NCI-H1436 (cell line): Measurements from ENCODE around the gene HECW1.

Experiments used
- DNase-seq: peaks from one replicate; lab custom pipeline; 2025; lab: John Stamatoyannopoulos, UW

Gene HECW1

DNA sequence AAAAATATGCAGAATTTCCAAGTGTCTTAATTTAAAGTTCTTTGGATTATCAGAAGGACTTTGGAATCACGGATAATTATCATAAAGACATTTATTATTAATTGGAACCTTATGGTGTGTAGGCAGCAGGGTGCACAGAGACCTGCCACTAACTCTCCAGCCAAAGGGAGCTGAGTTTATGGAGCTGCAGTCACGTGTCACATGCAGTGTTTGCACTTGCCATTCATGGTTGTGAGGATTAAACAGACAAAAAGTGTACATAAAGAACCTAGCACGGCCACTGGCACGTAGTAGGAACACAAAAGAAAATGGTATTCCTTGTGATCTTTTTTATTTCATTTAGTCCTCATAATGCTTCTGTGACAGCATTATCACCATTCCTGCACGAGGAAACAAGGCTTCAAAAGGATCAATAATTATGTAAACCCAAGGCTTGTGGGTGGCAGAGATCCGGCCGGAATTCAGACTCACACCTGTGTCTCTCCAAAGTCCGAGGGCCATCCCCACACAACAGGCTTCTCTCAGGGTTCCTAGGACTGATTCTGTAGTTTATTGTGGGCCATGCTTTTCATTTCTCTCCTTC, 326.5 kb downstream of the HECW1 start:
- no peak for DNase-seq

DNA sequence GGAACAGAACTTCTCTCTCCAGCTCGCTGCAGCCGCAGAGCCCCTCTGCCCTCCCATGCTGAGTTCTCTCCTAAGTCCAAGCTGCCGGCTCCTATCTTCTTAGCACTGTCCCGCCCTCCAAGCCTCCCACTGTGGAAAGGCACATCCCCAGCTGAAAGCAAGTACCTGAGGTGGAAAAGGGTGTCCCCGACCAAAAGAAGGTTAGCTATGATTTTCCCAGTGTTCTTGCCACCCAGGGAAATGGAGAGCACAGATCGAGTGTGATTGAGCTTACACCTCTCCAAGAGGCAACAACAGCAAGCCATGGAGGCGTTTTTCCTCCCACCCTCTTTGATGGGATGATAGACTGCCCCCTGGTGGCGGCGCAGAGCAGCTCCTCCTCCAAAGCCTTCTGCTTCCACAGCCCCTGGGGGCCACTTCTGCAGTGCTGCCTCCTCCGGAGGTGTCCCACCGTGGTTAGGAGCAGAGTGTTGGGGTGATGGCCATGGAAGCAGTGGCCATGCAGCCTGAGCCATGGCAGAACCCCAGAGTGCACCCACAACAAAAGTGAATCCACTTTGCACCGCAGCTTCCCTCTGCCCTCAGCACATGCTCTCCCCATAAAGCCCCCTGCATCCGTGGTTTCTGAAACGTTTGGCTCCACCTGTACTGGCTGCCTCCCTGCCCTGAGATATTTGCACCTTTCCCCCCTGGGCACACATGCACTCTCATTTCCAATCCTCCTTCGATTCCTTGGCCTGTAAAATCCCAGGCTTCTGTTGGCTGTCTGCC, 327.4 kb downstream of the HECW1 start:
- DNase-seq, result no peak

DNA sequence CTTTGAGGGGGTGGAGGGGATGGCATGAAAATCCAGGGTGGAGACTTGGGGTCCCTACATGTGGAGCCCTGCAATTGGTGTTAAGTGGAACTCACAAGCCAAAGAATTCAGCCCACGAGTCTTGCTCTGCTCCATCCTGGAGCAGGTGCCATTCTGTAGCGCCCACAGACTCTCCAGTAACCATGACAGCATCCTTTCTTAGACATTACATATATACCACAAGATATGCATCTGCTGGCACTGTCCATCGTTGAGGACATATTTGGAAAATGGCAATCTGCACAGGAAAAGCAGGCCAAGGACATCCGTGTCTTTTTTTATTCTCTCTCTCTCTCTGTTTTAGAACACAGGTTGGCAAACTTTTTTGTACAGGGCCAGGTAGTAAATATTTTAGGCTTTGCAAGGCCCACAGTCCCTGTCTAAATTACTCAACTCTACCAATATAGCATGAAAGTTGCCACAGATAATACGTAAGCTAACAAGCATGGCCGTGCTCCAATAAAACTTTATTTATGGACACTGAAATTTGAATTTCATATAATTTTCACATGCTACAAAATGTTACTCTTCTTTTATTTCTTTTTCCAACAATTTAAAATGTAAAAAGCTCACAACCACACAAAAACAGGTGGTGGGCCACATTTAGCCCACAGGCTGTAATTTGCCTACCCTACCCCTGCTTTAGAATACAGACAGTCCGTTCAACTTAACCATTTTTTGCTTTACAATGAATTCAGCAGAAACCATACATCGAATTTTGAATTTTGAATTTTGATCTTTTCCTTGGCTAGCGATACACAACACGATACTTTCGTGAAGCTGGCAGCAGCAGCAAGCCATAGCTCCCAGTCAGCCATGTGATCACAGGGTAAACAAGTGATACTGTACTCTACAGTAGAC, 329.0 kb downstream of the HECW1 start:
- DNase-seq, result no peak

DNA sequence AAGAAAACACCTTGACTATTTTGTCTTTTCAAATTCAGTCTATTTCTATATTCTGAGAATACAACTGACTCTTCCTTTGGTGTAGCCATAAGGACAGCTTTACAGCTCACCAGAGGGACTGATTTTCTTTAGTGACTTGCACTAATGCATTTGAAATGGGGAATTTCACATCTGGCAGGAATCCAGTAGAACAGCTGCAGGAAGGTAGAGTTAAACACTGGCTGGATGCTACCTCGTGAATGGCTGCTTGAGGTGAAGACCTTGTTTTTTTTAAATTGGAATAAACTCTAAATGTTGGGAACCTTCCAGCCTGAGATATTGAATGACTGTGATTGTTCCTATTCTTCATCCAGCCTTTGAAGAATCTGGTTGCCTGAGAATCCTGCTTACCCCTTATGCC, 330.9 kb downstream of the HECW1 start:
- DNase-seq, result no peak

DNA sequence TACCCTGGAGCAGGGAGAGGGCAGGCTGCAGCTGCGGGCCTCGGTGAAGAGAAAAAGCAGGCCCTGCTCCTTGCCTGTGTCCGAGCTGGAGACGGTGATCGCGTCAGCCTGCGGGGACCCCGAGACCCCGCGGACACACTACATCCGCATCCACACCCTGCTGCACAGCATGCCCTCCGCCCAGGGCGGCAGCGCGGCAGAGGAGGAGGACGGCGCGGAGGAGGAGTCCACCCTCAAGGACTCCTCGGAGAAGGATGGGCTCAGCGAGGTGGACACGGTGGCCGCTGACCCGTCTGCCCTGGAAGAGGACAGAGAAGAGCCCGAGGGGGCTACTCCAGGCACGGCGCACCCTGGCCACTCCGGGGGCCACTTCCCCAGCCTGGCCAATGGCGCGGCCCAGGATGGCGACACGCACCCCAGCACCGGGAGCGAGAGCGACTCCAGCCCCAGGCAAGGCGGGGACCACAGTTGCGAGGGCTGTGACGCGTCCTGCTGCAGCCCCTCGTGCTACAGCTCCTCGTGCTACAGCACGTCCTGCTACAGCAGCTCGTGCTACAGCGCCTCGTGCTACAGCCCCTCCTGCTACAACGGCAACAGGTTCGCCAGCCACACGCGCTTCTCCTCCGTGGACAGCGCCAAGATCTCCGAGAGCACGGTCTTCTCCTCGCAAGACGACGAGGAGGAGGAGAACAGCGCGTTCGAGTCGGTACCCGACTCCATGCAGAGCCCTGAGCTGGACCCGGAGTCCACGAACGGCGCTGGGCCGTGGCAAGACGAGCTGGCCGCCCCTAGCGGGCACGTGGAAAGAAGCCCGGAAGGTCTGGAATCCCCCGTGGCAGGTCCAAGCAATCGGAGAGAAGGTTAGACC, 332.5 kb downstream of the HECW1 start:
- DNase-seq, result no peak

DNA sequence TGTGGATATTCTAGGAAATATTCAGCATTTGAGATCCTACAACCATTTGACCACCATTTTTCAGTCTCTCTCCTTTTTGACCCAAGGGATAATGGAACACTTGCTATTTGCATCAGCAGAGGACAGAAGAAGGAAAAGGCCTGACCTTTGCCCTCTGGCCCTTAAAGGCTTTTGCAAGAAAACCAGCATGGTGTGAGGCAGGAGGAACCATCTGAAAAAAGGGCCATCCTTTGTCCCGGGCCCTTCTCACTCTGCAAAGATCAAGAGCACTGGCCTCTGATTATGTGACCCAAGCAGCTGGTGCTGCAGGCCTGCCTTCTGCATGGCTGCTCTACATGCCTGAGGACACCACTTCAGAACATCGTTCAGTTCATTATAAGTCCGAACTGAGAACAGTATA, 337.1 kb downstream of the HECW1 start:
- no peak for DNase-seq

DNA sequence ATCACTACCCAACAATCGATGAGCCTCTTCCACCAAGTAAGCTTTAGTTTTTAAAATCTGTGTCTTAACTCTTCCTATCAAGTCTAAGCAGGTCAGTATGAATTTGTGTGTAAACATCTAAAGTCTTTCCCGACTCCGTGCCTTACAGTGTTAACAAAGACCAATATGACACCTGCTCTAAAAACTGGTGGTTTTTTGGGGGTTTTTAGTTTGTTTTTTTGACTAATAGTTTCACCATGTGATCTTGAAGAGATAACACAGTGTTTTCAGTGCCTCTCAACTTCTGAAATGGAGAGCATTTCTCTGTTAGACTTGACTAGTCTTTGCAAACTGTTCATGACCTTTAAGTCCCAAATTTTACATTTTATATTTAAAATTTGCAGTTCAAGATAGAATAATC, 338.4 kb downstream of the HECW1 start:
- DNase-seq, result no peak

DNA sequence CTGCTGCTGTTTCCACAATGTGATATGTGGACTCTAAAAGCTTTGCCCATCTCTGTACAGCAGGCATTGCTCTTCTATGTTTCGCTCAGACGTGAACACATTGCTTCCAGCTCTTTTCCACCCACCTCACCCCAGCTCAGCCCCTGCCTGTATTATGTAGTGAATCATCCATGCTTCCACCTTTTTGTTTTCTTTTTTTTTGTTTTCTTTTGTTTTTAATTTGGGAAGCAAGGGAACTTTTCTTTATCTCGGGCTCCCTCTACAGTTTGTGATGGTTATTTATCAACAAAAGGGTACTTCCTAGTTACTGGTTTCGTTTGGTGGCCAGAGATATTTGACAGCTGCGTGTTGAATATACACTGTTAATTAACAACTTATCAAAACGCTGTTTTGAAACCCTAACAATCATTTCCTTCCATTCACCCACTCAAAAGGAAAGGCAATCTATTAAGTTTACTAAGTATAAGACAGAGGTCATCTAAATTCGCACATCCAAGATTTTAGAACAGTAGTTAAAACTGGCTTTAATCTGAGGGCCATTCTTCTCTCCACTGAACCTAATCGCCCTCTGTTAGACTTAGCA, 342.6 kb downstream of the HECW1 start:
- DNase-seq, result no peak

DNA sequence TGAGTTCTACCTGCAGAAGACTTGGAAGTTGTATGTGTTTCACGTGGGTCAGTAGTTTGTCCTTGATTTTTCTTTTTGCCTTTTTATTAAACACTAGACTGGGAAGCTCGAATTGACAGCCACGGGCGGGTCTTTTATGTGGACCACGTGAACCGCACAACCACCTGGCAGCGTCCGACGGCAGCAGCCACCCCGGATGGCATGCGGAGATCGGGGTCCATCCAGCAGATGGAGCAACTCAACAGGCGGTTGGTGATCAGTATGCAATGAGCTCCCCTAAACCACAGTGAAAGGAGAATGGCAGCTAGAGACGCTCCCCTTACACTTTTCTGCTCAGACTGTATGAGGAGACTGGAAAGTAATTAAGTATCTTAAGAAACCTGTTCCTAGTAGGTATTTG, 343.8 kb downstream of the HECW1 start:
- DNase-seq, result no peak

DNA sequence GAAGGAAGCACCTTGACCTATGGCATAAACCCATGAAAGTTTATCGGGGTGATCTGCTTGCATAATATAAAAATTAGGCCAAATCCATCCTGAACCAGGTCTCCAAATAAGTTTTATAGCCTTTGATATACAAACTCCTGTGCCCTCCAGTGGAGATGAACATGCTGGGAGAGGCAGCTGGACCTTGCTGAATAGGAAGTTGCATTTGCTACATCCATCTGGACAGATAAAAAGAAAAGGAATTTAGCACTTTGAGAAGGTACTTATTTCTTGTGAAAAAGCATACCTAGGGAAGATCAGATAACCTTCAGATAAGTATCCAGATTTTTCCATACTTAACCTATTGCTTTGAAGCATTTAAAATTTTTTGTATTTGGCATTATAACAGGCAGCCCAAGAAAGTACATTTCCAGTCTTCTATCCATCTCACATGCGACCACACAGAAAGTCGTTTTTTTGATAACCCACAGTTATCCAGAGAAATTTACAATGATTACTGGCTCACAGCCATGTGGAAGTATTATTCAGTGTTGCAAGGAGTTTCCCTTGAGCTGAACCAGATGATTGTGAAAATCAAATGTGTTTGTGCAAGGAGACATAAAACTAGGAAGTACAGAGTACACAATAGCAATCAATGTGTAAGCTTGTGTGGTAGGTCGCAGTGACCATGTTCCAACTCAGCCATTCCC, 346.0 kb downstream of the HECW1 start:
- no peak for DNase-seq

DNA sequence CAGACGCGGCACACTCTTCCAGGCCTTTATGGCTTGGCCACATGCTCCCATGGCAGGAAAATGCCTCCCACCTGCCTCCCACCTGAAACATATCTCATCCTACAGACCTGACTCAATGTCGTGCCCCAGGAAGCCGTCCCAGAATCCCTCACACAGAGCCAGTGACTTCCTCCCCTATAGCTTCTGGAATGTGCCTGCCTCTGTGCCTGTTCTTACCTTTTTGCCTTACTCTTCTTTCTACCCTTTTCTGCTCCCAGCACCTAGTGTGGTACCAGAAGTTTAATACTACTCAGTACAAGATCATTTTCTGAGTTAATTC, 346.5 kb downstream of the HECW1 start:
- DNase-seq, result no peak

DNA sequence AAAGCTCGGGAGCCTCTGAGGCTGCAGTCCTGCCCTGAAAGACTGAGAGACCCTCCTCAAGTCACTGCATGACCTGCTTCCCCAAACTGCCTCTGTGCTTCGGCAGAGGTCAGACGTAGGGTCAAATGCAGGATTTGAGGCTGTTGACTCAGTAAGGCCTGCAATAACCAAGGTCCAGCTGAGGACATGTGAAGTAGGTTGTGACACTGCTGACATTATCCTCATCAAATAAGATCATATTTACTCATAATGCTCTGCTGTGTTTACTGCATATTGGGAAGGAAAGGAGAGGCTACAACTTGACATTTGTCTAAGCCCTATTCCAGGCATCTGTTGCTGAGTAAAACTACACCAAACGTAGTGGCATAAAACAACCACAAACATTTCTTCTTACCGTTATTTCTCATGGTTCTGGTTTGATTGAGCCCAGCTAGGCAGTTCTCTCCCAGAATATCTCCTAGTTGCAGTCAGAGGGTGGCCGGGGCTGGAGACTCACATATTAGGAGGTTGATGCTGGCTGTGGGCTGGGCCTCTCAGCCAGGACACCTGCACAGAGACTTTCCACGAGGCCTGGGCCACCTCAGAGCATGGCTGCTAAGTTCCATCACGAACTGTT, 348.4 kb downstream of the HECW1 start:
- no peak for DNase-seq

DNA sequence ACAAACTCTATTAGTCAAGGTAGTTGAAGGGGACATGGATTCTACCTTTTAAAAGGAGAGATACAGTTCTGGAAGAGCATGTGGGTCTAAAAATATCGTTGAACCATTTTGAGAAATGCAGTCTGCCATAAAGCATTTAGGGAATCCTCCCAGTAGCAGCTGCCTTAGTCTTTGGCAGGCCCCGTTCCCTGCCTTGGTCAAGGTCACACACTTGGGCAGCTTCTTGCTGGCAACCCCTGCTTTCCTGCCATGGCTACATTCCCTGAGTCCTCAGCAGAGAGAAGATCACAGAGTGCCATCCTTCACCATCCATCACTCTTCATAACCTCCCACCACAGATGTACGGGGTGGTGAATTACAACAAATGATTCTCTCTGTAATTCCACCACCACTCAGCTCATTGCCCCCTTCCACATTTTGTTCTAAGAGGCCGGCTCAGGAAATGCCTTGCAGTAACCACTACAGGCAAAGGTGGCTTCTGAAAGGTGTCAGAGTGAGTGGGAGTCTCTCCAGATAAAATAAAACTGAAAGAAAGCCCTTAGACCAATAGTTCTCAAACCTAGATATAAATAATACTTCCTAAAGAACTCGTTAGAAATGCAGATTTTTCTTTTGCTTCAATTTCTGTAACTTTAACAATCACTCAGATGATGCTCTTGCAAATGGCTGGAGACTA, 349.0 kb downstream of the HECW1 start:
- DNase-seq, result no peak

DNA sequence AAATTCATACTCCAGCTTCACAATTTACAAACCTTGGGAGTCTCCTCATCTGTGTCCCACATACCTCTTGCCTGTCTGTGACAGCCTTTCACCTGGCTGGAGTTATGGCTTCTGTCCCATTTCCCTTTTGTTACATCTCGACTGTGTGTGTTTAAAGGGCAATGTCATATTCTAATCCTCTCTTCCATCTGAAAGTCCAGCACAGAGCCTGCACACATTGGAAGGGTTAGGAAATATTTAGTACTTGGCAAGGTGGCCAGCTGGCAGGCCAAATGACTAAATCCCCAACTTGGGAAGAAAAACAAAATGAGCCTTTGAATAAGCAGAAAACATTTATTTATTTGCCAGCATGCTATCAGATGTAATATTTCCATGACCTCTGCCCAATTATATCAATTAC, 350.4 kb downstream of the HECW1 start:
- no peak for DNase-seq

DNA sequence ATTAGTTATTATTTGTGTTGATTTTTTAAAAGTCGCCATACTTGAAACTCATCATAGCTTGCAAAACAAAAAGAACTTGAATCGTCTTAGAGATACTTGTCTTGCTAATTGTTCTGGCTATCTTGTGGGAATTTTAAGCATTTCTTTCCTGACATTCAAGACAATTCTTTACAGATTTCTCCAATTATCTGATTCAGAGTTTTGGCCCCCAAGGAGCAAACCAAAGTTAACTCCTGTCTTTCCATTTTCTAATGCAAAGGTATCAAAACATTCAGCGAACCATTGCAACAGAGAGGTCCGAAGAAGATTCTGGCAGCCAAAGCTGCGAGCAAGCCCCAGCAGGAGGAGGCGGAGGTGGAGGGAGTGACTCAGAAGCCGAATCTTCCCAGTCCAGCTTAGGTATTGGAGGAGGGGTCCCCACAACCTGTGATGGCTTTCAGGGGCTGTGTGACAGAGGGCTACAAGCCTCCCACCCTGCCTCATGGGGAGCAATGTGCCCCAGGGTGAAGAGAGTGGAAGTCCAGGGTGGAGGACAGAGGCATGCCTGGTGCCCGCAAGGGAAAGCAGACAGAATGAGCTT, 351.0 kb downstream of the HECW1 start:
- DNase-seq, result no peak

DNA sequence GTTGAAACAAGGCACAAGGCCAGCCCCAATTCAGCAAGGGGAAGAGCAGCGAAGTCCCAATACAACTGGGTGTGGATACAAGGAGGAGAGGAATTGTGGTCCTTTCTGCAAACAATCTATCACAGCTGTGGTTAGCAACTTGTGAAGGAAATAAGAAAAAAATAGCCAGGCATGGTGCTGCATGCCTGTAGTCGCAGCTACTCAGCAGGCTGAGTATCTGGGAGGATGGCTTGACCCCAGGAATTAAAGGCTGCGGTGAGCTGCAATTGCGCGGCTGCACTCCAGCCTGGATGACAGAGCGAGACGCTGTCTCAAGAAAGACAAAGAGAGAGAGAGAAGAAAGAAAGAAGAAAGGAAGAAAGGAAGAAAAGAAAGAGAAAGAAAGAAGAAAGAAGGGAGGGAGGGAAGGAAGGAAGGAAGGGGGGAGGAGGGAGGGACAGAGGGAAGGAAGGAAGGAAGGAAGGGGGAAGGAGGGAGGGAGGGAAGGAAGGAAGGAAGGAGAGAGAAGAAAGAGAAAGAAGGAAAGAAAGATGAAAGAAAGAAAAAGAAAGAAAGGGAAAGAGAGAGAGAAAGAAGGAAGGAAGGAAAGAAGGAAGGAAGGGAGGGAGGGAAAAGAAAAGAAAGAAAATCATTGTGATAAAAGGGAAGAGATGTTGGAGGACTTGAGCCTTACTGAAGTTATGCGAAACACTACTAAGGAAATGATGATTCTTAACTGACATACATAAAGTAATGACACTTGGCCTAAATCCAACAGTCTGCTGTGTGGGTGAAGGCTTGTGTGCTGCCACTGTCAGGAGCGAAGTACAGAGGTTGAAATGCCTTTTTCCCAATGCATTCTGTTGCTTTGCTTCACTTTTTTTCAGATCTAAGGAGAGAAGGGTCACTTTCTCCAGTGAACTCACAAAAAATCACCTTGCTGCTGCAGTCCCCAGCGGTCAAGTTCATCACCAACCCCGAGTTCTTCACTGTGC, 353.4 kb downstream of the HECW1 start:
- no peak for DNase-seq

DNA sequence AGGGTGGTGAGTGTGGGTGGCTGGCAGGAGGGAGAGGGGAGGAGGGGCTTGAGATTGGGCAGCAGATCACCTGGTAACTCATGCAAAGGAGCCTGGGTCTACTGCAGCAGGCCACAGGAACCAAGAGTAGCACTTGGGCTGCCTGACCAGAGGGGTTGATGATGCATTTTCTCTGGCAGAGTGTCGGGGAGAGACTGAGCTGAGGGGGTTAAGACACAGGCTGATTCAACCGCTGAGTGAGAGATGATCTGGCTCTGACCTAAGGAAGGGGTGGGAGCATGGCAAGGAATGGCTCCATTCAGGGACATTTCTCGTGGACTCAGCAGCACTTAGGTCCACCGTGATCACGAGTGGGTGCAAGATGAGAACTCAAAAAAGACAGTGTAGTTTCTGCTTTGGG, 355.0 kb downstream of the HECW1 start:
- DNase-seq, result no peak

DNA sequence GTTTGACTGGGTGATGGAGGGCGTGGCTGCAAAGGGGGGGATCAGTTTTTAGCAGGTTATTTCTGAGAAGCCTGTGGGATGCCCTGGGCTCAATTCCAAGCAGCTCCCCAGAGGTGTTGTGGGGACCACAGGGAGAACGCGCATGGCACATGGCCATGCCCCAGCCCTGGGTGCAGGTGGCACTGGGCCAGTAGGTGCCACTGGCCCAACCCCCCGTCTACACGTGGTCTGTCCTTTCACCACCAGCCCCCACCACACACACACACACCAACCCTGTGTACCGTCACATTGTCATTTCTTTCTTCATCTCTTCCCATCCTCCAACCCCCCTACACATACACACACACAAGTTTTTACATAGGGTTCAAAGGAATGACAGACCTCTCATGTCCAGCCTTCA, 355.4 kb downstream of the HECW1 start:
- no peak for DNase-seq

DNA sequence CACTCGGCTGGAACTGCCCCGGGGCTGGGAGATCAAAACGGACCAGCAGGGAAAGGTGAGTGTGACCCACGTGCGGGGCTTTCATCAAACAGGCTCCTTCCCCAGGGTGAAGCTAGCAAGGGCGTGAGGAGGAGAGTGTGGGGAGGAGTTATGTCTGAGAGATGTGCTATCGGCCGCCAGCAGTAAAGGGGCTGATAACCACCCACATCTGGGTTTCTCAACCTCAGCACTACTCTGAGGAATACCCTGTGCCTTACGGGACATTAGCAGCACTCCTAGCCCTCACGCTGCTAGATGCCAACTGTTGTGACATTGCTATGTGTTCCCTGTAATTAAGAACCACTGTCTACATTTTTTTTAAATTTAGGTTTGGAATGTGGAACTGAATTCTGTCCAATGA, 356.6 kb downstream of the HECW1 start:
- no peak for DNase-seq
